A549 (cell line): ENCODE measurements around the gene UROD.

Source experiments
- NFE2L2 ChIP-seq: fragments of 150-350 bp; conservative IDR thresholded peaks from 2 replicates; pipeline ENCODE4 v1.6.1; 2014; ENCODE audit warnings: low read length
- RAD21 ChIP-seq, 2 experiments: fragments of >200 bp in 1 of 2; sonication (Bioruptor Twin) in 1 of 2; formaldehyde crosslinking in 1 of 2; IDR thresholded peaks in 1 of 2; conservative IDR thresholded peaks in 1 of 2; 2 replicates in 1 of 2; 3 replicates in 1 of 2; pipeline ENCODE4 v1.6.1; 2012 to 2018; ENCODE audit warnings: inconsistent platforms in 1 of 2
- RCOR1 ChIP-seq: fragments of 150-350 bp; IDR thresholded peaks from 2 replicates; pipeline ENCODE4 v1.6.1; 2014; ENCODE audit warnings: antibody characterized with exemption, low read length, low read depth
- RNF2 ChIP-seq: fragments of 200-600 bp; sonication (generic); IDR thresholded peaks from 2 replicates; pipeline ENCODE4 v1.6.1; 2016; ENCODE audit warnings: low read depth, mild to moderate bottlenecking, antibody characterized with exemption, moderate library complexity, borderline replicate concordance
- SMC3 ChIP-seq: fragments of >200 bp; sonication (Bioruptor Twin); formaldehyde crosslinking; IDR thresholded peaks from 3 replicates; pipeline ENCODE4 v1.6.1; 2018; ENCODE audit warnings: inconsistent platforms
- ZFP36 ChIP-seq: fragments of 450-650 bp; IDR thresholded peaks from 2 replicates; pipeline ENCODE4 v1.6.1; 2014; ENCODE audit warnings: borderline replicate concordance; ENCODE audit not compliant: partially characterized antibody
- TF ChIP-seq, protein P1 (sequence below): fragments of >200 bp; sonication (Bioruptor Twin); formaldehyde crosslinking; IDR thresholded peaks from 3 replicates; pipeline ENCODE4 v1.5.1; 2016
- TF ChIP-seq, protein P2 (sequence below): fragments of 250-450 bp; sonication (Bioruptor Pico); IDR thresholded peaks from 2 replicates; pipeline ENCODE4 v1.5.0; 2021; ENCODE audit warnings: mild to moderate bottlenecking, moderate library complexity, borderline replicate concordance

DNA sequence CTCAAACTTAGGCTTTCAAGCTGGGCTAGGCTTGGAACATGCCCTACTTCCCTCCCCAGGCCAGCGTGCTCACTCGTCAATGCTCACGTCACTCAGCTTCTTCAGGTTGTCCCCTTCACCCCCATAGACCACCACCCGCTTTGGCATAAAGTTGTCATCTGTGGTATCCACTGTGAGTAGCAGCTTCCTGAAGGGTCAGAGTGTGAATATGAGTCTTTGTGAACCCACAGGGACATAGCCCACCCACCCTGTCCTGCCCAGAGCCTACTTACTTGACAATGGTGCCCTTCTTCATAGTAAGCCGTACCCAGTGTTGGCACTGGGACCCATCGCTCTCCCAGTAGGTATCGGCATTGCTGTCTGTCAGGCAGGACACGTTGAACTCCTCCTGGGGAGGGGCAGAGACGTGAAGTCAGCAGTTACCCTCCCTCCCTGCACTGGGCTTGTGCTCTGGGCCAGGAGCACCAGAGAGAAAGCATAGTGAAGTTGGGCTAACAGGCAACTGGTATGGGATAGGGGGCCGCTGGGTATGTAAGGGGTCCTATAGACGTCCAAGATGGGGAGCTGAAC is 2.7 kb upstream of the UROD start:
- TF ChIP-seq NFE2L2 (no peak), RCOR1 (no peak), SMC3 (no peak), ZFP36 (no peak), RNF2 (no peak), RAD21 (conservative IDR thresholded peaks at IDR 0.05 in 1 of 2, IDR thresholded peaks at IDR 0.05 in 1 of 2) (no peak)
- TF ChIP-seq, protein P1, sequence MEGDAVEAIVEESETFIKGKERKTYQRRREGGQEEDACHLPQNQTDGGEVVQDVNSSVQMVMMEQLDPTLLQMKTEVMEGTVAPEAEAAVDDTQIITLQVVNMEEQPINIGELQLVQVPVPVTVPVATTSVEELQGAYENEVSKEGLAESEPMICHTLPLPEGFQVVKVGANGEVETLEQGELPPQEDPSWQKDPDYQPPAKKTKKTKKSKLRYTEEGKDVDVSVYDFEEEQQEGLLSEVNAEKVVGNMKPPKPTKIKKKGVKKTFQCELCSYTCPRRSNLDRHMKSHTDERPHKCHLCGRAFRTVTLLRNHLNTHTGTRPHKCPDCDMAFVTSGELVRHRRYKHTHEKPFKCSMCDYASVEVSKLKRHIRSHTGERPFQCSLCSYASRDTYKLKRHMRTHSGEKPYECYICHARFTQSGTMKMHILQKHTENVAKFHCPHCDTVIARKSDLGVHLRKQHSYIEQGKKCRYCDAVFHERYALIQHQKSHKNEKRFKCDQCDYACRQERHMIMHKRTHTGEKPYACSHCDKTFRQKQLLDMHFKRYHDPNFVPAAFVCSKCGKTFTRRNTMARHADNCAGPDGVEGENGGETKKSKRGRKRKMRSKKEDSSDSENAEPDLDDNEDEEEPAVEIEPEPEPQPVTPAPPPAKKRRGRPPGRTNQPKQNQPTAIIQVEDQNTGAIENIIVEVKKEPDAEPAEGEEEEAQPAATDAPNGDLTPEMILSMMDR, result no peak
- TF ChIP-seq, protein P2, sequence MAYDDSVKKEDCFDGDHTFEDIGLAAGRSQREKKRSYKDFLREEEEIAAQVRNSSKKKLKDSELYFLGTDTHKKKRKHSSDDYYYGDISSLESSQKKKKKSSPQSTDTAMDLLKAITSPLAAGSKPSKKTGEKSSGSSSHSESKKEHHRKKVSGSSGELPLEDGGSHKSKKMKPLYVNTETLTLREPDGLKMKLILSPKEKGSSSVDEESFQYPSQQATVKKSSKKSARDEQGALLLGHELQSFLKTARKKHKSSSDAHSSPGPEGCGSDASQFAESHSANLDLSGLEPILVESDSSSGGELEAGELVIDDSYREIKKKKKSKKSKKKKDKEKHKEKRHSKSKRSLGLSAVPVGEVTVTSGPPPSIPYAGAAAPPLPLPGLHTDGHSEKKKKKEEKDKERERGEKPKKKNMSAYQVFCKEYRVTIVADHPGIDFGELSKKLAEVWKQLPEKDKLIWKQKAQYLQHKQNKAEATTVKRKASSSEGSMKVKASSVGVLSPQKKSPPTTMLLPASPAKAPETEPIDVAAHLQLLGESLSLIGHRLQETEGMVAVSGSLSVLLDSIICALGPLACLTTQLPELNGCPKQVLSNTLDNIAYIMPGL (CRISPR knock-in tag), result no peak
